Ascending aorta (tissue), 2 donors: ENCODE measurements around the gene NEGR1. TPM values are rescaled to one million over a fixed set of nuclear protein-coding genes. Genes with fewer than 3 reads are reported as not detected.

ENCODE experiments used
- DNase-seq, 2 donors: peaks; one replicate each; pipeline ENCODE4 v3.0.0-alpha.2; 2019; ENCODE audit warnings: low spot score in 2 of 2
- H3K27ac ChIP-seq, 2 donors: fragments of 200-600 bp; sonication (generic); one replicate each; pipeline ENCODE4 v1.5.1; 2016 to 2017; ENCODE audit warnings: mild to moderate bottlenecking in 1 of 2
- H3K27me3 ChIP-seq: fragments of 200-600 bp; sonication (generic); one replicate; pipeline ENCODE4 v1.5.1; 2017
- H3K36me3 ChIP-seq, 2 donors: fragments of 200-600 bp; sonication (generic); one replicate each; pipeline ENCODE4 v1.5.1; 2016
- H3K4me1 ChIP-seq, 2 donors: fragments of 200-600 bp; sonication (generic); one replicate each; pipeline ENCODE4 v1.5.1; 2016 to 2017; ENCODE audit warnings: mild to moderate bottlenecking in 1 of 2
- H3K4me3 ChIP-seq, 2 donors: fragments of 200-600 bp; sonication (generic); one replicate each; pipeline ENCODE4 v1.5.1; 2016 to 2017; ENCODE audit warnings: mild to moderate bottlenecking in 1 of 2
- H3K9me3 ChIP-seq, 2 donors: fragments of 200-600 bp; sonication (generic); one replicate each; pipeline ENCODE4 v1.5.1; 2016
- intact Hi-C: fragments of 100-400 bp; cut with DNase I; formaldehyde crosslinking; loops from one replicate; pipeline ENCODE4 v1.15.1; 2023
- total RNA-seq: library from RNA; depleted of rRNA; stranded (reverse); fragments of >200 nt; gene quantifications from one replicate; pipeline ENCODE4 v1.1.0, GENCODE V29; 2016
- TF ChIP-seq, protein P1 (sequence below), 3 experiments: fragments of 200-600 bp in 2 of 3; fragments of 450-650 bp in 1 of 3; sonication (generic) in 2 of 3; IDR thresholded peaks; one replicate each; pipeline ENCODE4 v1.5.1; 2016 to 2019; ENCODE audit warnings: antibody characterized with exemption in 3 of 3, mild to moderate bottlenecking in 1 of 3, moderate library complexity in 1 of 3

Gene NEGR1
- total RNA-seq, 1 donor from 2014 or later: 42.8 TPM

DNA sequence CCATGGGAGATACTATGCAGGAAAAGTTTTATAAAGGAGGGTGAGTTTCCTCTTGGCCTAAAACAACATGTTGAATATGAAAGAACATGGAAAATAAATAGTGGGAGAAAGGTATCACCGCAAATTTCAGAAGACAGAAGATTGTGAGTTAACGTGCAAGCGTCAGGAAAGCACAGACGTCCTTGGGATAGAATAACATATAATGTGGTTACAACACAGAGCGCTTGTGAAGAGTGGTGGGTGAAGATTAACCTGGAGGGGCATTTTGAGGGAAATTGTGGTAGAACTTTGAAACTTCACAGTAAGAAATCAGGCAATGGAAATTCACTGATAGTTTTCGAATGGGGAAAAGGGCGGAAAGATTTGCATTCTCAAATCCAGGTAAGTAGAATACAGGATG, 47.3 kb downstream of the NEGR1 start:
- Histone ChIP-seq H3K27ac (no peak overlapping the region), H3K4me3 (no peak overlapping the region), H3K4me1 (no peaks in the 10 kb centered on the region), H3K36me3 (no peaks in the 10 kb centered on the region), H3K9me3 (no peaks in the 10 kb centered on the region), H3K27me3 (no peaks in the 10 kb centered on the region)
- DNase-seq: no peak
- TF ChIP-seq, protein P1, sequence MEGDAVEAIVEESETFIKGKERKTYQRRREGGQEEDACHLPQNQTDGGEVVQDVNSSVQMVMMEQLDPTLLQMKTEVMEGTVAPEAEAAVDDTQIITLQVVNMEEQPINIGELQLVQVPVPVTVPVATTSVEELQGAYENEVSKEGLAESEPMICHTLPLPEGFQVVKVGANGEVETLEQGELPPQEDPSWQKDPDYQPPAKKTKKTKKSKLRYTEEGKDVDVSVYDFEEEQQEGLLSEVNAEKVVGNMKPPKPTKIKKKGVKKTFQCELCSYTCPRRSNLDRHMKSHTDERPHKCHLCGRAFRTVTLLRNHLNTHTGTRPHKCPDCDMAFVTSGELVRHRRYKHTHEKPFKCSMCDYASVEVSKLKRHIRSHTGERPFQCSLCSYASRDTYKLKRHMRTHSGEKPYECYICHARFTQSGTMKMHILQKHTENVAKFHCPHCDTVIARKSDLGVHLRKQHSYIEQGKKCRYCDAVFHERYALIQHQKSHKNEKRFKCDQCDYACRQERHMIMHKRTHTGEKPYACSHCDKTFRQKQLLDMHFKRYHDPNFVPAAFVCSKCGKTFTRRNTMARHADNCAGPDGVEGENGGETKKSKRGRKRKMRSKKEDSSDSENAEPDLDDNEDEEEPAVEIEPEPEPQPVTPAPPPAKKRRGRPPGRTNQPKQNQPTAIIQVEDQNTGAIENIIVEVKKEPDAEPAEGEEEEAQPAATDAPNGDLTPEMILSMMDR (IDR thresholded peaks at IDR 0.05): no peak
- intact Hi-C loops: no loop called here

DNA sequence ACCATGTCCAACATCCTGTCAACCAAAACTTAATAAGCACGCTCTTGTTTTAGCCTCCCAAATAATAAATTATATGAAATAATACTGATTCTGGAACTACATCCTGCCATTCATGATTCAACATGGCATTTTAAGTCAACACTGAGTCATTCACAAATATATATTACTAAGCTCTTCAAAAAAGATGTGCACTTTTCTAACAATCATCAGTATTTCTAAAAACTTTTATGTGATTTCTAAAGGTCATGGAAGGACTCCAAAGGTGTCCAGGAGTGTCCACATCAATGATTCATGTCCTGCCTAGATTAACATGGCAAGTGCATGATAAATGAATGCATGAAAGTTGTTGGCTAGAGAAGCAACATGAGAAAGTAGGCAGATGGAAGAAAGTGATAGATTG, 51.6 kb downstream of the NEGR1 start:
- Histone ChIP-seq H3K4me1 (peaks cover 0 to 6% of the 10 kb centered on the region in 2 donors), H3K36me3 (no peaks in the 10 kb centered on the region), H3K9me3 (no peaks in the 10 kb centered on the region), H3K27ac (no peak overlapping the region), H3K27me3 (no peaks in the 10 kb centered on the region), H3K4me3 (no peak overlapping the region)
- no peak for DNase-seq
- TF ChIP-seq, protein P1 (IDR thresholded peaks at IDR 0.05): no peak
- intact Hi-C loops: no loop called here

DNA sequence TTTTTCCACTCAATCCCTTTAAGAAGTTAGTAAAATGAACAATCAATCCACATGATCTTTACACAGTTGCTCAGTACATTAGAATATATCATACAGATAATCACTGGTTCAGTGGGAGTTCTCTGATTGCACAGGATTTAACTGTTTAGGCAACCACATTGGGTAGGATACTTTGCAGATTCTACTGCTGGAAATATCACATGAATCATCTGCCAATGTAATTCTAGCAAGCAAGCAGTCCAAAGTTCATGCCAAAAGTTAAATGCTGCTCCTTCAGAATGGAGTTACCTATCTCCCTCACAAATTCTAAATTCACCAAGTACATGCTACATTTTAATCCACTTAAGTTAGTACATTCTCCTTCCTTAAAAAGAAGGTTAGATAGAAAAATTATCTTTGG, 52.4 kb downstream of the NEGR1 start:
- TF ChIP-seq, protein P1 (IDR thresholded peaks at IDR 0.05): no peak
- H3K27ac ChIP-seq: no peak overlapping the region
- no peak for DNase-seq
- intact Hi-C loops: no loop called here
- H3K27me3 ChIP-seq: no peaks in the 10 kb centered on the region
- H3K36me3 ChIP-seq: no peaks in the 10 kb centered on the region
- no peaks in the 10 kb centered on the region for H3K9me3 ChIP-seq
- no peak overlapping the region for H3K4me3 ChIP-seq
- peaks cover 0 to 6% of the 10 kb centered on the region in 2 donors for H3K4me1 ChIP-seq

DNA sequence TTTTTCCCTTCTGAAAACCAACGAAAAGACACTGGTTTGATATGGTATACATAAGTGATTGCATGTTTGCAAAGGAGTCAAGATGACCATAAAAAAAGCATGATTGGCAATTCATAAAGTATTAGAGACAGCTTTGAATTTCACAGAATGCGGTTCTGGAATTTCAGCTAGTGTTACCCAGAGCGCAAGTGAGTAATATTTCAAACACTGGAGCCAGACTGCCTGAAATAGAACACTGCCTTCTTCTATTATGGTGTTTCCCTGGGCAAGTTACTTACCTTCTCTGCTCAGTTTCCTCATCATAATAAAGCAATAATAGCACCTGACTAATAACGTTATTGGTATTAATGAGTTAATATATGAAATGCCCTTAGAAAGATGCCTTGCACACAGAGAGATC, 54.7 kb downstream of the NEGR1 start:
- TF ChIP-seq, protein P1 (IDR thresholded peaks at IDR 0.05): no peak
- intact Hi-C loops: no loop called here
- Histone ChIP-seq H3K27me3 (no peaks in the 10 kb centered on the region), H3K4me3 (peak overlapping the region in 1 of 2 donors; percentile 5), H3K9me3 (no peaks in the 10 kb centered on the region), H3K36me3 (no peaks in the 10 kb centered on the region), H3K27ac (peak overlapping the region in 1 of 2 donors; percentile 1), H3K4me1 (peaks cover 0 to 6% of the 10 kb centered on the region in 2 donors)
- no peak for DNase-seq

DNA sequence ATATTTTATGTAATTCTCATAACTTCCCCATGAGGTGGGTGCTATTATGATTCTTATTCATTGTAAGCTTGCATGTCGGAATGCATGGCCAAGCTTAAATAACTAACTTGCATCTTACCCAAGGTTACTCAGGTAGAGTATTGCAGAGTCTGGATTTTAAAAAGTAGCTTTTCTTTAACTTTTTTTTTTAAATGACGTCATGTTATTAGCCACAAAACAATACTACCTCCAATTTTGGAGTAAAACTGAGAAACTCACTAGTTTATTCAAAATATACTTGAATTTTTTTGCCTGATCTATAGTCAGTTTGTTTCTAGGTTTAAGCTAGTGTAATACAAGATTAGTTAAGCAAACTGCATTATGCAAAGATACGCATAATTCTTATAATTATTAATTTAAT, 57.8 kb downstream of the NEGR1 start:
- TF ChIP-seq, protein P1 (IDR thresholded peaks at IDR 0.05): no peak
- no peak for DNase-seq
- intact Hi-C loops: no loop called here
- no peaks in the 10 kb centered on the region for H3K36me3 ChIP-seq
- H3K9me3 ChIP-seq: no peaks in the 10 kb centered on the region
- H3K27ac ChIP-seq: no peak overlapping the region
- no peaks in the 10 kb centered on the region for H3K27me3 ChIP-seq
- no peak overlapping the region for H3K4me3 ChIP-seq
- peaks cover 0 to 6% of the 10 kb centered on the region in 2 donors for H3K4me1 ChIP-seq

DNA sequence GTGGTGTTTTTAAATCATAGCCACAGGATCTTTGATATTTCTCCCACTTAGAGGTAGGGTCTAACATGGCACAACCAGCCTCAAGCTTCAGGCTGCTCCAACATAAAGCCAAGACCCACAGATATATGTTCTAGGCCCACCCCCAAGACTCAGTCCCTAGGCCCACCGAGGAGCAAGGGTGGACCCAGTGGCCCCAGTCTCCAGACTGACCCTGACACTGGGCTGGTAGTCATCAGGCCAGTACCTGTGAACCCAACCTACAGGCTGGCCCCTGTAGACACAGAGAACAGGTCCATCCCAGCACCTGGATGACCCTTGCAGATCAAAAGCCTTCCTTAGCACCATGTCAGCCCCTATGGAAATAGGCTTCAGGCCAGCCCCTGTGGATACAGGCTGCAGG, 60.5 kb downstream of the NEGR1 start:
- Histone ChIP-seq H3K4me1 (no peaks in the 10 kb centered on the region), H3K4me3 (no peak overlapping the region), H3K36me3 (no peaks in the 10 kb centered on the region), H3K27me3 (no peaks in the 10 kb centered on the region), H3K9me3 (no peaks in the 10 kb centered on the region), H3K27ac (no peak overlapping the region)
- TF ChIP-seq, protein P1 (IDR thresholded peaks at IDR 0.05): no peak
- intact Hi-C loops: no loop called here
- no peak for DNase-seq
